DOHH2 (cell line): ENCODE measurements around the gene MMP23B.

ENCODE experiments used
- H3F3A ChIP-seq: fragments of 200-600 bp; sonication (generic), shearing (Covaris generic); 2 replicates; pipeline ENCODE4 v1.6.0; 2016; ENCODE audit warnings: antibody characterized with exemption, mild to moderate bottlenecking; ENCODE audit not compliant: control insufficient read depth, insufficient read depth
- H3K27ac ChIP-seq: fragments of 200-600 bp; sonication (generic); 2 replicates; pipeline ENCODE4 v1.5.1; 2014; ENCODE audit warnings: low read depth, mild to moderate bottlenecking, low read length, moderate library complexity
- H3K27me3 ChIP-seq: fragments of 200-600 bp; sonication (generic); 2 replicates; pipeline ENCODE4 v1.6.1; 2014; ENCODE audit warnings: mild to moderate bottlenecking, low read length, mixed read lengths; ENCODE audit not compliant: control insufficient read depth
- H3K36me3 ChIP-seq: fragments of 200-600 bp; sonication (generic); 2 replicates; pipeline ENCODE4 v1.6.1; 2014; ENCODE audit warnings: mild to moderate bottlenecking, low read length, moderate library complexity, mixed read lengths; ENCODE audit not compliant: control insufficient read depth
- H3K4me1 ChIP-seq: fragments of 200-600 bp; sonication (generic); 2 replicates; pipeline ENCODE4 v1.6.1; 2014; ENCODE audit warnings: mild to moderate bottlenecking, low read length, mixed read lengths; ENCODE audit not compliant: control insufficient read depth
- H3K4me2 ChIP-seq: fragments of 200-600 bp; sonication (generic); 2 replicates; pipeline ENCODE4 v1.6.0; 2014; ENCODE audit warnings: mild to moderate bottlenecking, low read length, moderate library complexity
- H3K4me3 ChIP-seq: fragments of 200-600 bp; sonication (generic); 2 replicates; pipeline ENCODE4 v1.5.1; 2014; ENCODE audit warnings: mild to moderate bottlenecking, low read length, mixed read lengths
- H3K79me2 ChIP-seq: fragments of 200-600 bp; sonication (generic); 2 replicates; pipeline ENCODE4 v1.6.1; 2014; ENCODE audit warnings: mild to moderate bottlenecking, low read length, mixed read lengths; ENCODE audit not compliant: control insufficient read depth
- H3K9me2 ChIP-seq: fragments of 200-600 bp; sonication (generic); replicated peaks from 2 replicates; pipeline ENCODE4 v1.6.1; 2014; ENCODE audit warnings: mild to moderate bottlenecking, low read length, mixed read lengths; ENCODE audit not compliant: control insufficient read depth
- H3K9me3 ChIP-seq: fragments of 200-600 bp; sonication (generic); 2 replicates; pipeline ENCODE4 v1.6.1; 2014; ENCODE audit warnings: antibody characterized with exemption, low read length, mixed read lengths; ENCODE audit not compliant: control insufficient read depth, insufficient read depth
- H4K20me1 ChIP-seq: fragments of 200-600 bp; sonication (generic); 2 replicates; pipeline ENCODE4 v1.6.0; 2014; ENCODE audit warnings: low read depth, mild to moderate bottlenecking, antibody characterized with exemption, low read length, moderate library complexity; ENCODE audit not compliant: control insufficient read depth, insufficient read depth
- CTCF ChIP-seq: fragments of 200-600 bp; sonication (generic); IDR thresholded peaks from one replicate; pipeline ENCODE4 v1.5.1; 2014; ENCODE audit warnings: antibody characterized with exemption, mild to moderate bottlenecking, low read depth, low read length; ENCODE audit not compliant: poor library complexity, severe bottlenecking
- EZH2phosphoT487 ChIP-seq: fragments of 200-600 bp; sonication (generic); IDR thresholded peaks from 2 replicates; pipeline ENCODE4 v1.6.1; 2017; ENCODE audit warnings: borderline replicate concordance, mild to moderate bottlenecking, antibody characterized with exemption, low read length, moderate library complexity, mixed read lengths

MMP23B gene

GRCh38 chr1:1616045-1616790 lies 15.8 kb upstream of the MMP23B start:
- Histone ChIP-seq H3K4me3 (peak overlapping the region; percentile 98), H4K20me1 (peaks cover 7% of the 10 kb centered on the region; the same call in 1 of the 2 replicates), H3K4me1 (peaks cover 23% of the 10 kb centered on the region), H3K9me2 (no peaks in the 10 kb centered on the region), H3F3A (no peaks in the 10 kb centered on the region; the same call in 1 of the 2 replicates), H3K9me3 (no peaks in the 10 kb centered on the region), H3K27ac (no peak overlapping the region), H3K36me3 (peaks cover 3% of the 10 kb centered on the region), H3K79me2 (peaks cover 25% of the 10 kb centered on the region), H3K4me2 (peak overlapping the region; percentile 99), H3K27me3 (no peaks in the 10 kb centered on the region)
- no peak for TF ChIP-seq CTCF
- no peak for TF ChIP-seq EZH2phosphoT487

- no peaks in the 10 kb centered on the region for H3K9me3 ChIP-seq
- H3K4me1 ChIP-seq: peaks cover 23% of the 10 kb centered on the region
- TF ChIP-seq EZH2phosphoT487 (no peak), CTCF (no peak)
These were observed 15.1 kb upstream of the MMP23B start for GRCh38 chr1:1616838-1617237.

GRCh38 chr1:1617516-1617915 lies 14.5 kb upstream of the MMP23B start:
- Histone ChIP-seq H3K27ac (no peak overlapping the region), H3K79me2 (peaks cover 25% of the 10 kb centered on the region), H4K20me1 (peaks cover 7% of the 10 kb centered on the region; the same call in 1 of the 2 replicates), H3K4me3 (no peak overlapping the region), H3K4me1 (peaks cover 23% of the 10 kb centered on the region), H3K27me3 (no peaks in the 10 kb centered on the region), H3K36me3 (peaks cover 3% of the 10 kb centered on the region), H3K9me3 (no peaks in the 10 kb centered on the region), H3K9me2 (no peaks in the 10 kb centered on the region), H3F3A (no peaks in the 10 kb centered on the region; the same call in 1 of the 2 replicates), H3K4me2 (peak overlapping the region; percentile 99; the same call in 1 of the 2 replicates)
- TF ChIP-seq CTCF (no peak), EZH2phosphoT487 (no peak)

More at GRCh38 chr1:1616838-1617237, 15.1 kb upstream of the MMP23B start:
- peaks cover 3% of the 10 kb centered on the region for H3K36me3 ChIP-seq
- no peaks in the 10 kb centered on the region; the same call in 1 of the 2 replicates for H3F3A ChIP-seq
- peak overlapping the region; percentile 98 for H3K4me3 ChIP-seq
- peaks cover 25% of the 10 kb centered on the region for H3K79me2 ChIP-seq
- no peaks in the 10 kb centered on the region for H3K27me3 ChIP-seq
- H3K4me2 ChIP-seq: peak overlapping the region; percentile 99
- no peaks in the 10 kb centered on the region for H3K9me2 ChIP-seq
- H4K20me1 ChIP-seq: peaks cover 7% of the 10 kb centered on the region; the same call in 1 of the 2 replicates
- no peak overlapping the region for H3K27ac ChIP-seq
